Measurements from ENCODE around the gene E4F1. TPM values are rescaled to one million over a fixed set of nuclear protein-coding genes. Genes with fewer than 3 reads are reported as not detected.

The E4F1 gene
- total and polyA plus RNA-seq, 10 of the 15 experiments (the other 5 are each of a cell fraction or from before 2014, with no cell fraction given), result 0.23 to 36.5 (median 14.5) TPM

DNA sequence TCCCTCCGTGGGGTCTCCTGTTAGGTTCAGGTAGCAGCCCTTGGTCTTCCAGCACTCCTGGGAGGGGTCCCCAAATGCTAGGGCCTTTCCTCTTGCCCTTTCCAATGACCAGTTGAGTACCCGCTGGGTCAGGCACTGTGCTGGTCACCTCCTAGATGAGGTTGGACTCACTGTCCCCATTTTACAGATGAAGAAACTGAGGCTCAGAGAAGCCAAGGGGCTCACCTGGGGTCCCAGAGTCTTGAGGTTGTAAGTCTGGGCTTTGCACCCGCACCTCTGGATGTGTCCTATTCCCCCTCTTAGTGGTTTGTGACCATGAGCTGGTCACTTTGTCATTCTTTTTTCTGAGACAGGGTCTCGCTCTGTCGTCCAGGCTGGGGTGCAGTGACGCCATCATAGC lies 25.6 kb upstream of the E4F1 start (continued):
- TF ChIP-seq, protein P1, sequence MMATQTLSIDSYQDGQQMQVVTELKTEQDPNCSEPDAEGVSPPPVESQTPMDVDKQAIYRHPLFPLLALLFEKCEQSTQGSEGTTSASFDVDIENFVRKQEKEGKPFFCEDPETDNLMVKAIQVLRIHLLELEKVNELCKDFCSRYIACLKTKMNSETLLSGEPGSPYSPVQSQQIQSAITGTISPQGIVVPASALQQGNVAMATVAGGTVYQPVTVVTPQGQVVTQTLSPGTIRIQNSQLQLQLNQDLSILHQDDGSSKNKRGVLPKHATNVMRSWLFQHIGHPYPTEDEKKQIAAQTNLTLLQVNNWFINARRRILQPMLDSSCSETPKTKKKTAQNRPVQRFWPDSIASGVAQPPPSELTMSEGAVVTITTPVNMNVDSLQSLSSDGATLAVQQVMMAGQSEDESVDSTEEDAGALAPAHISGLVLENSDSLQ (IDR thresholded peaks at IDR 0.05), result no peak
- no peak for TF ChIP-seq STAT3 (IDR thresholded peaks at IDR 0.05; ENCODE audit: low read depth, low read length)

DNA sequence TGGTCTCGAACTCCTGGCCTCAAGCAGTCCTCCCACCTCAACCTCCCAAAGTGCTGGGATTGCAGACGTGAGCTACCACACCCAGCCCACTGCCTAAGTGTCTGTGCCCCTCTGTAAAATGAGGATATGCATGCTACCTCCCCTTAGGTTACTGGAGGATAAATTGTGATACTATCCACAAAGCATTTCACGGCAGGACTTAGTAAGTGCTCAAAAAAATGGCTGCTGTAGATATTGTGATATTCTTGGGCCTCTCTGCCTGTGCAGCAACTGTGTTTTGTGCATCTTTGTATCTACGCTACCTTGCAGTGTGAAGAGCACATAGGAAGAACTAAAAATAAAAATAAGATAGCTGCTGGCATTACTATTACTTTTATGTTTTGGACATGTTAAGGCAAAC lies 25.1 kb upstream of the E4F1 start:
- in situ Hi-C loops (cut with MboI) (no loop called here), intact Hi-C loops (cut with micrococcal nuclease; ENCODE audit: unreplicated experiment) (no loop called here)
- Histone ChIP-seq H3K27ac (ENCODE audit: control insufficient read depth, insufficient read depth) (no peak overlapping the region), H3K79me2 (ENCODE audit: control insufficient read depth, insufficient read depth, low read length) (no peaks in the 10 kb centered on the region), H3K36me3 (ENCODE audit: control insufficient read depth in 2 of 2, insufficient read depth in 2 of 2, low read length in 1 of 2) (no peaks in the 10 kb centered on the region), H3K4me1 (ENCODE audit: control insufficient read depth, insufficient read depth, low read length) (no peaks in the 10 kb centered on the region; the same call in 1 of the 2 replicates), H3K4me2 (ENCODE audit: control insufficient read depth, insufficient read depth) (no peak overlapping the region), H3K9me3 (replicated peaks; ENCODE audit: control insufficient read depth, insufficient read depth, low read length) (no peaks in the 10 kb centered on the region), H4K20me1 (ENCODE audit: control insufficient read depth, insufficient read depth) (no peaks in the 10 kb centered on the region), H3K9ac (ENCODE audit: control insufficient read depth, insufficient read depth, low read length) (no peak overlapping the region), H3K27me3 (replicated peaks in 1 of 2; ENCODE audit: control insufficient read depth in 2 of 2, insufficient read depth in 2 of 2, low read length in 1 of 2) (peaks cover 12 to 15% of the 10 kb centered on the region in 2 experiments), H3K4me3 (no peak overlapping the region), H2AFZ (ENCODE audit: control insufficient read depth, low read depth, low read length) (no peak overlapping the region)
- ChIA-PET SMC1A (ENCODE audit: uncharacterized antibody, unreplicated experiment) (interaction anchor here (1.1 kb wide), 1 partner anchor 54 kb away, joined by 4 read pairs; no protein-coding TSS in a partner anchor), CTCF (no interaction called here), POLR2A (no interaction called here), RAD21 (ENCODE audit: unreplicated experiment) (no interaction called here)
- no peak for FAIRE-seq
- no TSS peak for BruUV-seq (replicated peaks)
- ATAC-seq, result no peak
- TF ChIP-seq EGR1 (IDR thresholded peaks at IDR 0.05; ENCODE audit: borderline replicate concordance in 1 of 2, low read depth in 2 of 2, low read length in 2 of 2) (no peak), SREBF1 (IDR thresholded peaks at IDR 0.05; ENCODE audit: low read length) (no peak), SMAD1 (IDR thresholded peaks at IDR 0.05; ENCODE audit: low read depth, partially characterized antibody) (no peak), HDGF (IDR thresholded peaks at IDR 0.05) (no peak), EP300 (IDR thresholded peaks at IDR 0.05; ENCODE audit: borderline replicate concordance in 1 of 2, control insufficient read depth in 1 of 2, low read depth in 2 of 2, low read length in 2 of 2) (no peak), POLR2AphosphoS5 (IDR thresholded peaks at IDR 0.05; ENCODE audit: low read length) (no peak), NFXL1 (IDR thresholded peaks at IDR 0.05; ENCODE audit: borderline replicate concordance) (no peak), IKZF1 (conservative IDR thresholded peaks at IDR 0.05) (no peak)
- TF ChIP-seq, protein P2, sequence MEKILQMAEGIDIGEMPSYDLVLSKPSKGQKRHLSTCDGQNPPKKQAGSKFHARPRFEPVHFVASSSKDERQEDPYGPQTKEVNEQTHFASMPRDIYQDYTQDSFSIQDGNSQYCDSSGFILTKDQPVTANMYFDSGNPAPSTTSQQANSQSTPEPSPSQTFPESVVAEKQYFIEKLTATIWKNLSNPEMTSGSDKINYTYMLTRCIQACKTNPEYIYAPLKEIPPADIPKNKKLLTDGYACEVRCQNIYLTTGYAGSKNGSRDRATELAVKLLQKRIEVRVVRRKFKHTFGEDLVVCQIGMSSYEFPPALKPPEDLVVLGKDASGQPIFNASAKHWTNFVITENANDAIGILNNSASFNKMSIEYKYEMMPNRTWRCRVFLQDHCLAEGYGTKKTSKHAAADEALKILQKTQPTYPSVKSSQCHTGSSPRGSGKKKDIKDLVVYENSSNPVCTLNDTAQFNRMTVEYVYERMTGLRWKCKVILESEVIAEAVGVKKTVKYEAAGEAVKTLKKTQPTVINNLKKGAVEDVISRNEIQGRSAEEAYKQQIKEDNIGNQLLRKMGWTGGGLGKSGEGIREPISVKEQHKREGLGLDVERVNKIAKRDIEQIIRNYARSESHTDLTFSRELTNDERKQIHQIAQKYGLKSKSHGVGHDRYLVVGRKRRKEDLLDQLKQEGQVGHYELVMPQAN (conservative IDR thresholded peaks at IDR 0.05), result no peak
- TF ChIP-seq, protein P3, sequence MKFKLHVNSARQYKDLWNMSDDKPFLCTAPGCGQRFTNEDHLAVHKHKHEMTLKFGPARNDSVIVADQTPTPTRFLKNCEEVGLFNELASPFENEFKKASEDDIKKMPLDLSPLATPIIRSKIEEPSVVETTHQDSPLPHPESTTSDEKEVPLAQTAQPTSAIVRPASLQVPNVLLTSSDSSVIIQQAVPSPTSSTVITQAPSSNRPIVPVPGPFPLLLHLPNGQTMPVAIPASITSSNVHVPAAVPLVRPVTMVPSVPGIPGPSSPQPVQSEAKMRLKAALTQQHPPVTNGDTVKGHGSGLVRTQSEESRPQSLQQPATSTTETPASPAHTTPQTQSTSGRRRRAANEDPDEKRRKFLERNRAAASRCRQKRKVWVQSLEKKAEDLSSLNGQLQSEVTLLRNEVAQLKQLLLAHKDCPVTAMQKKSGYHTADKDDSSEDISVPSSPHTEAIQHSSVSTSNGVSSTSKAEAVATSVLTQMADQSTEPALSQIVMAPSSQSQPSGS (IDR thresholded peaks at IDR 0.05; ENCODE audit: low read length), result no peak
- 45% methylated on average over 4 of the region's 4 CpGs for WGBS (ENCODE audit: insufficient coverage, insufficient replicate concordance, low lambda C conversion rate, missing lambda C conversion rate)
- no peak for DNase-seq (ENCODE audit: low read depth, low spot score)
